Omental fat pad (tissue), 4 donors: ENCODE measurements around the gene TUSC2. TPM values are rescaled to one million over a fixed set of nuclear protein-coding genes. Genes with fewer than 3 reads are reported as not detected.
A peak's percentile ranks its signal among the peaks of the same experiment; 100 is the strongest.

ENCODE experiments used
- ATAC-seq: fragments of 150-250 bp; one replicate; pipeline ENCODE4 v1.9.1; 2016; ENCODE audit warnings: mild to moderate bottlenecking, moderate library complexity; ENCODE audit not compliant: low FRiP score
- DNase-seq: peaks from one replicate; pipeline ENCODE4 v3.0.0-alpha.2; 2019; ENCODE audit warnings: low spot score
- CTCF ChIP-seq, 3 donors: fragments of 450-650 bp; IDR thresholded peaks; one replicate each; pipeline ENCODE4 v1.5.1; 2016 to 2017; ENCODE audit warnings: antibody characterized with exemption in 3 of 3, mild to moderate bottlenecking in 3 of 3, moderate library complexity in 2 of 3
- total RNA-seq, 4 donors: library from RNA; depleted of rRNA; stranded (reverse); fragments of >200 nt; gene quantifications; one replicate each; pipeline ENCODE4 v1.1.0, GENCODE V29; 2016

TUSC2 gene
- total RNA-seq, 4 donors from 2014 or later = 13.7 to 28.8 (median 22.8) TPM

DNA sequence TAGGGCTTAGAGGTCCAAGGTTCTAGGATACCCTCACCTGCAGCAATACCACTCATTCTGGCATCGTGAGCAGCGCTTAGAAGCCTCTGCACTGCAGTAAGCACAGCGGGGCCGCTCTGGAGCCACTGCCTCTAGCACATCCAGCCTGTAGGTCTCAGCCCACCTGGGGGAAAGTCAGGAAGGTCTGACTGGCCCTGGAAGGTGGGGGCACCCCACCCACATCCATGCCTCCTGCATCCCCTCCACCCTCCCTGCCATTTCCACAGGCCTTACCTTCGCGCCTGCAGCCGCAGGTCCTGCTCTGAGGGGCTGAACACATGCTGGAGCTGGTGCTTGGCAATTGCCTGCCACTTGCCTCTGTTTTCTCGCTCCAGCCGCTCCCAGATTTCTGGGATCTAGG is 13.5 kb upstream of the TUSC2 start:
- DNase-seq = no peak
- no peak for TF ChIP-seq CTCF (IDR thresholded peaks at IDR 0.05)
- no peak for ATAC-seq

GRCh38 chr3:50340448-50341329 is 12.7 kb upstream of the TUSC2 start, which contains the start of gene RASSF1:
TSS of gene RASSF1 (minus strand) at chr3:50340836. CDS start at chr3:50340805, 31 bp downstream.
- DNase-seq (no peak), ATAC-seq (peak; percentile 21)
- TF ChIP-seq CTCF (IDR thresholded peaks at IDR 0.05) = no peak

DNA sequence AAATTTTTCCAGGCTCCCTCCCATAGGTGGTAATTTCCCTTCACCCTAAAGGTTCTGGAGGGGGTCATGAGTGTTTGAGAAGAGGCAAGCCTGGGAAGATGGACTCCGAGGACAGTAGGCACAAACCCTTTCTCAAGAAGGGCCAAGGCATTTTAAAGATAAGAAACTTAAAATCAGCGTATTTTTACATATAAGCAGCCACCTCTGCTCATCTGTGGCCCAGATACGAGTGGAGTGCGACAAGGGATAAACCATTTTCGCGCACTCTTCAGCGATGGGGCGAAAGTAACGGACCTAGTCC is 12.1 kb upstream of the TUSC2 start:
- no peak for TF ChIP-seq CTCF (IDR thresholded peaks at IDR 0.05)
- ATAC-seq = no peak
- no peak for DNase-seq

- TF ChIP-seq CTCF (IDR thresholded peaks at IDR 0.05) = no peak
- ATAC-seq (no peak), DNase-seq (no peak)
Observed at GRCh38 chr3:50339485-50340146, 11.6 kb upstream of the TUSC2 start.

- no peak for TF ChIP-seq CTCF (IDR thresholded peaks at IDR 0.05)
- DNase-seq = no peak
- no peak for ATAC-seq
Observed at GRCh38 chr3:50338965-50339364, 10.9 kb upstream of the TUSC2 start.

DNA sequence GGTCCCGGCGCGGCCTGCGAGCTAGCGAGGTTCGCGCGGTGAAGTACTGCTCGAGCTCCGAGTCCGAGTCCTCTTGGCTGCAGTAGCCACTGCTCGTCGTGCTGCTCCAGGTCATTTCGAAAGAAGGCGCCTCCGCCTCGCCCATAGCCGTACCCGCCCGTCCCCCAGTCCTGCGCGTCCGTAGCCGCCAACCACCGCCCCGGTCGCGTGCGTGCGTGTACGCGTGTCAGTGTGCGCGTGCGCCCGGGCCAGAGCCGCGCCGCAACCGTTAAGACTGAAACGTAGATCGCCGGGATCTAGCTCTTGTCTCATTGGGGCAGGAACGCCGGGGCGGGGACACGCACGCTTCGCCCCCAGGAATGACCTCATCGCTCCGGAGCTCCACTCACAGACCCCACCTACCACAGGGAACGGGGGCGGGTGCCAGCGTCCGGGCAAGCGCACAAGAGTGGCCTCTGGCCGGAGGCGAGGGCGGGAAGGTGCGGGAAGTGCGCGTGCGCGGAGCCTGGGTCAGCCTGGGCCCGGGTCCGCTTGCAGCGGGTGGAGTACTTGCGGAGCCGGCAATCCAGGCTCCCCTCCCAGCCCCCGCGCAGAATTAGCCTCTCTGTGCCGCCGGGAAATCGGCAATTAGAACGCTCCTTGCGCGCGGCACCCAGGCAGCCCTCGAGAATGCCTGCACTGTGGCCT is 9.3 kb upstream of the TUSC2 start:
- no peak for TF ChIP-seq CTCF (IDR thresholded peaks at IDR 0.05)
- ATAC-seq = peak; percentile 90

More for the DNA sequence above, 9.3 kb upstream of the TUSC2 start:
- peak; percentile 94 for DNase-seq
